Measurements from ENCODE around the gene S100A7.

S100A7 gene

DNA sequence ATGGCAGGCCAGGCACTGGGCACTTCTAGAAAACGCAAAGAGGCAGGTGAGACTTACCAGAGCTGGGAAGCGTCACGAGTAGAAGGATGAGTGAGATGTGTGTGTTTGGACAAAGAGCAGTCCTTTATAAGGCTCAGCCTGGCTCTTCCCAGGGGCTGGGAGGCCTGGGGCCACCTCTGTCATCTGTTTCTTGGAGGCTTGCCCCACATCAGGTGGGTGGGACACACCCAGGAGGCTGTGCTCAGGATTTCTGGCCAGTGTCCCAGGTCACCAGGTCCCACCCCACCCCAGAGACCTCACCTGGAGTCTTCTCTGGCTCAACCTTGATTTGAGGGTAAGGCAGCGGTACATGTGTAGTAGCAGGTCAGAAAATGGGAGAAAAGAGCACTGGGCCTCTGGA is at the start of gene S100A7:
S100A7 (minus strand) TSS at position 101 of the 400 bp plus-strand sequence. CDS start 1,638 bp downstream, outside the sequence.
- H3K4me1 ChIP-seq (ENCODE audit: insufficient read depth, low read length) = no peaks in the 10 kb centered on the region

DNA sequence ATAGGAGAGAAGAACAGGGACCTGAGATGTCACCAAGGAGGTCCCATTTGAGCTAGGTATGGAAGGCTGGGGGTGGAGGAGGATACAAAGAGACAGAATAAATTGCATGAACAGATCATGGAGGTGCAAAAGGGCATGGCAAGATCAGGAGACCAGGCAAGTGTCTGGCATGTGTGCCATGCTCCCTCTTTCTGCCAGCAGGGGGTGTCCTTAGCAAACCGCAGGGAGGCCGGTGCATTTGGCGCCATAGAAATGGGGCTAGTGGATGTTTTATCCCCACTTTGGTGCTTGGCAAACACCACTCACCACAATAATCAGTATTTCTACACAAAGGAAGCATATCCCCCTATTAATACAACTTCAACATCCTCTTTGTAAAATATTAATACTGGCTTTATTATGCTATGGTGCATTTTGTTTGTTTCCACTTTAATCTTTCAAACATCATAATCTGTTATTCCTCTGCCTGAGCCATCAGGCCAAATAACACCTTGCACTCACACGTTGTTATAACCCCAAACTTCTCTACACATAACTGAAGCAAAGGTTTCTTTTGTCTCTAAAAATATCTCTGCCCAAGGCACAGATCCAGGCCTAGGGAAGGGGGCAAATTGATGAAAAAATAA is 49.4 kb upstream of the S100A7 start:
- no peak overlapping the region for H3K27ac ChIP-seq (ENCODE audit: low read depth, low read length)
- peaks cover 20% of the 10 kb centered on the region for H3K4me1 ChIP-seq (ENCODE audit: insufficient read depth, low read length)
- no peaks in the 10 kb centered on the region for H3K27me3 ChIP-seq (ENCODE audit: control insufficient read depth in 1 of 2, insufficient read depth in 2 of 2, low read length in 2 of 2)
- H3K9ac ChIP-seq (ENCODE audit: low read length) = no peak overlapping the region
- H3K4me3 ChIP-seq (ENCODE audit: low read depth in 1 of 2, low read length in 2 of 2) = no peak overlapping the region
- no peaks in the 10 kb centered on the region for H3K36me3 ChIP-seq (ENCODE audit: insufficient read depth, low read length)
- H3K9me3 ChIP-seq (ENCODE audit: low read length) = no peaks in the 10 kb centered on the region

More for the DNA sequence above, at the start of gene S100A7:
- Histone ChIP-seq H3K9ac (ENCODE audit: low read length) (no peak within 1 kb of the TSS), H3K36me3 (ENCODE audit: insufficient read depth, low read length) (no peaks in the 10 kb centered on the region), H3K4me3 (ENCODE audit: low read depth in 1 of 2, low read length in 2 of 2) (no peak within 1 kb of the TSS), H3K9me3 (ENCODE audit: low read length) (no peaks in the 10 kb centered on the region), H3K27me3 (ENCODE audit: control insufficient read depth in 1 of 2, insufficient read depth in 2 of 2, low read length in 2 of 2) (no peaks in the 10 kb centered on the region), H3K27ac (ENCODE audit: low read depth, low read length) (no peak within 1 kb of the TSS)

DNA sequence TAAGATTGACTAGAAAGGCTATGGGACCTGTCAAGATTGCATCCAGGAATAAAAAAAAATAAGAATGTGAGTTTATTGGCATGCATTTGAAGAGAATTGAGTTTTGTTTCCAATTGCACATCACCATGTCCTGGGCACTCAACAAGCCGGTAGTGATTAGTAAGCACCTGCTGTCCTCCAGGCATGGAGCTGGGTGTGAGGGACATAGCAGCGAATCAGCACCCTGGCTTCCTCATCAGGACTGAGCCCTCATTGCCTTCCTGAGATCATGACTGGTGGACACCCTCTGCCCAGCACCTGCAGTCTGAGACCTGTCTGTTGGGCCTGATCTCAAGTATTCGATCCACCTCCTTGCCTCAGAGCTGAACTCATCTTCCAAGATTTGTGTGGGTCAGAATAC is 48.6 kb upstream of the S100A7 start:
- no peak overlapping the region for H3K4me3 ChIP-seq (ENCODE audit: low read depth in 1 of 2, low read length in 2 of 2)
- H3K36me3 ChIP-seq (ENCODE audit: insufficient read depth, low read length) = no peaks in the 10 kb centered on the region
- peaks cover 20% of the 10 kb centered on the region for H3K4me1 ChIP-seq (ENCODE audit: insufficient read depth, low read length)
- H3K9me3 ChIP-seq (ENCODE audit: low read length) = no peaks in the 10 kb centered on the region
- H3K9ac ChIP-seq (ENCODE audit: low read length) = no peak overlapping the region
- H3K27me3 ChIP-seq (ENCODE audit: control insufficient read depth in 1 of 2, insufficient read depth in 2 of 2, low read length in 2 of 2) = no peaks in the 10 kb centered on the region
- no peak overlapping the region for H3K27ac ChIP-seq (ENCODE audit: low read depth, low read length)

DNA sequence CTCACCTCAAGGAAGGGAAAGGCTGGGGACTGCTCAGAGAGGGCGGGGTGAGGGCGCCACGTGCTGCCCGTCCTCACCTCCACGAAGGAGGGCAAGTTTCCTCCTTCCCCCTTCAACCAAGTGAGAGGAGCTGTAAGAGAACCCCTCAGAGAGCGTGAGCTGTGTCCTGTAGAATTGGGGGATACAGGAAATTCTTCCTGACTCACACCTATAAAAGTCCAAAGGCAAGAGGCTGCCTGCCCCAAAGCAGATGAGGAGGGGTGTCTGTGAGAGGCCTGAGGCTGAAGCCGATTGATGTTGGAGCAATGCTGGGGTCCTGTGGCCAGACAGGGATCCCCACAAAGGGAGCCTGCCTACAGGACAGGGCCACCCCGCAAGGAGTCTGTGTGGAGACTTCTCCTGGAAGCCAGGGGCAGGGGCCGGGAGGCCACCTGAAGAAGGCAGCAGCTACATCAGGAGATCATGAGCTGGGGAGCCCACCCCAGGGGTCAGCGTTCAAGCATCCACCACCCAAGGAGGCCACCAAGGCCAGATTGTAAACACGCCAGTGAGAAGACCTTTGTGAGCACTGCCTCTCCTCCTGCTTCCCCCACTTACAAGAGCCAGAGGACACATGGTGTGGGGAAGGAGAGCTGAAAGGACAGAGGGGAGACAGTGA is 47.6 kb upstream of the S100A7 start:
- Histone ChIP-seq H3K4me1 (ENCODE audit: insufficient read depth, low read length) (peaks cover 20% of the 10 kb centered on the region), H3K9me3 (ENCODE audit: low read length) (no peaks in the 10 kb centered on the region), H3K27ac (ENCODE audit: low read depth, low read length) (no peak overlapping the region), H3K9ac (ENCODE audit: low read length) (no peak overlapping the region), H3K36me3 (ENCODE audit: insufficient read depth, low read length) (no peaks in the 10 kb centered on the region), H3K27me3 (ENCODE audit: control insufficient read depth in 1 of 2, insufficient read depth in 2 of 2, low read length in 2 of 2) (no peaks in the 10 kb centered on the region), H3K4me3 (ENCODE audit: low read depth in 1 of 2, low read length in 2 of 2) (no peak overlapping the region)

DNA sequence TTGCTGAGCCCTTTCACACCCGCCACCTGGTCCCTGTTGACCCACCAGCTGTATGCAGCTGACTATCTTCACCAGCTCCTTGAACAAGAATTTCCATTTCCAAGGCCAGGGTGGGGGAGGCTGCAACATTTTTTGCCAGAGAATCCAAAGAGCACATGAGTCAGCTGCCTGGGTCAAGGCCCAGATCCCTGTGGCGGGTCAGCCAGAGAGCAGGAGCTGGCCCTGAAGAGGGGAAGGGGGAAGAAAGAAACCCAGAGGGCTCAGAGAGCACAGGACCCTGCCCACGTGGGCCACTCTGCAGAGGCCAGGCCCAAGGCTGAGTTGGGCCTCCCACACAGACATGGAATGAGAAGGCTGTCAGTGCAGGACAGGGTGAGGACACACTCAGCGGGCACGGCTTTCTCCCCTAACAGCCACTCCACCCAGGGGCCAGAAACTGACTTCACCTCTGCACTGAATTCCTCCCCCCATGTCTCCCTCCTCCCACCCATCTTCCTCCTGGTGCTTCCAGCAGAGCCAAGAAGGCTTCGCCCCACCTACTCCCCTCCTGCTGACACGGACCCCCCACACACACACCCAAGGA is 46.5 kb upstream of the S100A7 start:
- no peaks in the 10 kb centered on the region for H3K9me3 ChIP-seq (ENCODE audit: low read length)
- peak overlapping the region; percentile 76 for H3K27ac ChIP-seq (ENCODE audit: low read depth, low read length)
- no peak overlapping the region for H3K9ac ChIP-seq (ENCODE audit: low read length)
- no peaks in the 10 kb centered on the region for H3K36me3 ChIP-seq (ENCODE audit: insufficient read depth, low read length)
- no peak overlapping the region for H3K4me3 ChIP-seq (ENCODE audit: low read depth in 1 of 2, low read length in 2 of 2)
- peaks cover 20% of the 10 kb centered on the region for H3K4me1 ChIP-seq (ENCODE audit: insufficient read depth, low read length)
- H3K27me3 ChIP-seq (ENCODE audit: control insufficient read depth in 1 of 2, insufficient read depth in 2 of 2, low read length in 2 of 2) = no peaks in the 10 kb centered on the region

DNA sequence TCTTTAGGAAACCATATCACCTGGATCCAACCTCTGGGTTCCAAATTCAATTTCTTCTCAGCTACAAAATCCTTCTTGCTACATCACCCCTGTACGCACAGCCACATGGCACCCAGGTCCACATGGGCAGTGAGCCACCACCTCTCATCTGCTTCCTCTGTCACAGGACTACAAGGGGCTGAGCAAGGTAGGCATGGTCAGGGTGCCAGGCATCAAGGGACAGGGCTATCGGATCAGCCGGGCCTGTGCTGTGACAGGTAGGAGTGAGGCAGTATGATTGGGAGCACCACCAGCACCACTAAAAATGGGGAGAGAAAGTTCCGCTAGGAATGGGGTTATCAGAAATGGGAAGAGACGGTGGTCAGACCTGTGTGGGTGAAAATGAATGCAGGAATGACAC is 45.9 kb upstream of the S100A7 start:
- Histone ChIP-seq H3K4me3 (ENCODE audit: low read depth in 1 of 2, low read length in 2 of 2) (no peak overlapping the region), H3K4me1 (ENCODE audit: insufficient read depth, low read length) (peaks cover 20% of the 10 kb centered on the region), H3K9ac (ENCODE audit: low read length) (no peak overlapping the region), H3K27me3 (ENCODE audit: control insufficient read depth in 1 of 2, insufficient read depth in 2 of 2, low read length in 2 of 2) (no peaks in the 10 kb centered on the region), H3K27ac (ENCODE audit: low read depth, low read length) (peak overlapping the region; percentile 76), H3K9me3 (ENCODE audit: low read length) (no peaks in the 10 kb centered on the region), H3K36me3 (ENCODE audit: insufficient read depth, low read length) (no peaks in the 10 kb centered on the region)

DNA sequence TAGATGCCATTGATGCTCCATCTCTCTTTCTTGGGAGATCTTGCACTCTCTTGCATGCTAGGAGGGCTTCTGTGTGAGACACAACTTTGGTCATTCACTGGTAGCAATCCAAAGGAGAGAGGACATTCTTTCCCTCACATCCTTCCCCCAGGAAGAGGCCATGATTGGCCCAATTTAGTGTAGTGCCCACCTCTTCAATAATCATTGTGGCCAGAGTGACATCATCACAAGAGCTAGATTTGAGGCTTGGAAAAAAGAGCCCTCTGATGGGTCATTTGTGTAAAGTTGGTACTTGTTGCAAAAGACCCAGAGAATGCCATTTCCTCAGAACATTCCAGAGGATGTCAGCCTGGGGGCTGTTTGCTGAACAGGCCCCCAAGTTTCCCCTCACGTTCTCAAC is 45.1 kb upstream of the S100A7 start:
- H3K9me3 ChIP-seq (ENCODE audit: low read length) = no peaks in the 10 kb centered on the region
- H3K9ac ChIP-seq (ENCODE audit: low read length) = no peak overlapping the region
- H3K36me3 ChIP-seq (ENCODE audit: insufficient read depth, low read length) = no peaks in the 10 kb centered on the region
- H3K4me3 ChIP-seq (ENCODE audit: low read depth in 1 of 2, low read length in 2 of 2) = no peak overlapping the region
- peaks cover 20% of the 10 kb centered on the region for H3K4me1 ChIP-seq (ENCODE audit: insufficient read depth, low read length)
- H3K27me3 ChIP-seq (ENCODE audit: control insufficient read depth in 1 of 2, insufficient read depth in 2 of 2, low read length in 2 of 2) = no peaks in the 10 kb centered on the region
- H3K27ac ChIP-seq (ENCODE audit: low read depth, low read length) = no peak overlapping the region

DNA sequence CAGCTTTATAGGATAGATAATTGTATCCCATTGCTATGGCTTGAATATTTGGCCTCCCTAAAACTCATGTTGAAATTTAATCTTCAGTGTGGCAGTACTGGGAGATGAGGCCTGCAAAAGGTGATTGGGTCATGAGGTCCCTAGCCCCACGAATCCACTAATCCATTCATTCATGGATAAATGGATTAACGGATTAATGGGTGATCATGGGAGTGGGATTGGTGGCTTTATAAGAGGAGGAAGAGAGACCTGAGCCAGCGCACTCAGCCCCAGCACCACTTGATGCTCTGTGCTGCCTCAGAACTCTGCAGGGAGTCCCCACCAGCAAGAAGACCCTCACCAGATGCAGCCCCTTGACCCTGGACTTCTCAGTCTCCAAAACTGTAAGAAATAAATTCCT is 43.3 kb upstream of the S100A7 start:
- Histone ChIP-seq H3K4me3 (ENCODE audit: low read depth in 1 of 2, low read length in 2 of 2) (no peak overlapping the region), H3K27me3 (ENCODE audit: control insufficient read depth in 1 of 2, insufficient read depth in 2 of 2, low read length in 2 of 2) (no peaks in the 10 kb centered on the region), H3K4me1 (ENCODE audit: insufficient read depth, low read length) (peaks cover 20% of the 10 kb centered on the region), H3K36me3 (ENCODE audit: insufficient read depth, low read length) (no peaks in the 10 kb centered on the region), H3K27ac (ENCODE audit: low read depth, low read length) (no peak overlapping the region), H3K9ac (ENCODE audit: low read length) (no peak overlapping the region), H3K9me3 (ENCODE audit: low read length) (no peaks in the 10 kb centered on the region)

GRCh38 chr1:153498746-153499145 is 38.3 kb upstream of the S100A7 start:
- Histone ChIP-seq H3K27ac (ENCODE audit: low read depth, low read length) (no peak overlapping the region), H3K9ac (ENCODE audit: low read length) (no peak overlapping the region), H3K36me3 (ENCODE audit: insufficient read depth, low read length) (no peaks in the 10 kb centered on the region), H3K27me3 (ENCODE audit: control insufficient read depth in 1 of 2, insufficient read depth in 2 of 2, low read length in 2 of 2) (no peaks in the 10 kb centered on the region), H3K4me1 (ENCODE audit: insufficient read depth, low read length) (peaks cover 11% of the 10 kb centered on the region), H3K9me3 (ENCODE audit: low read length) (no peaks in the 10 kb centered on the region), H3K4me3 (ENCODE audit: low read depth in 1 of 2, low read length in 2 of 2) (no peak overlapping the region)

DNA sequence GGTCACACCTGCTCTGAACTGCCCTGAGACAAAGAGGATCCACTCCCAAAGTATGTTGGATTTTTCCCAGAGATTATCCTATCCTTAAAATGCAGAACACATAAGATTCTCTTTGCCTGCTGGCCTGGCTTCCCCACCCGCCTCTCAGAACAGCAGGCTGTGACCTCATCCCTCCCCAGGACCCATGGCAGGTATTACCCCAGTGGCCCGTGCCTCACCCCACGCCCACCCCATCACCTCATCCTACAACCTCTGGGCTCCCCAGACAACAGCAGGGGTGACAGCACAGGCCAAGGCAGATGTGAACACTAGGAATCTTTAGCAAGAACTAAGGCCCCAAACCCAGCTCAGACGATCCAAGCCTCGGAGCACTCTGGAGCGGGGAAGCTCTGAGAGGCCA is 35.1 kb upstream of the S100A7 start:
- Histone ChIP-seq H3K27ac (ENCODE audit: low read depth, low read length) (no peak overlapping the region), H3K27me3 (ENCODE audit: control insufficient read depth in 1 of 2, insufficient read depth in 2 of 2, low read length in 2 of 2) (no peaks in the 10 kb centered on the region), H3K4me3 (ENCODE audit: low read depth in 1 of 2, low read length in 2 of 2) (no peak overlapping the region), H3K4me1 (ENCODE audit: insufficient read depth, low read length) (peaks cover 29% of the 10 kb centered on the region), H3K9ac (ENCODE audit: low read length) (no peak overlapping the region), H3K36me3 (ENCODE audit: insufficient read depth, low read length) (no peaks in the 10 kb centered on the region), H3K9me3 (ENCODE audit: low read length) (no peaks in the 10 kb centered on the region)

GRCh38 chr1:153494976-153495535 is 34.6 kb upstream of the S100A7 start:
- Histone ChIP-seq H3K36me3 (ENCODE audit: insufficient read depth, low read length) (no peaks in the 10 kb centered on the region), H3K9ac (ENCODE audit: low read length) (no peak overlapping the region), H3K9me3 (ENCODE audit: low read length) (no peaks in the 10 kb centered on the region), H3K4me1 (ENCODE audit: insufficient read depth, low read length) (peaks cover 33% of the 10 kb centered on the region), H3K4me3 (ENCODE audit: low read depth in 1 of 2, low read length in 2 of 2) (no peak overlapping the region), H3K27ac (ENCODE audit: low read depth, low read length) (no peak overlapping the region), H3K27me3 (ENCODE audit: control insufficient read depth in 1 of 2, insufficient read depth in 2 of 2, low read length in 2 of 2) (no peaks in the 10 kb centered on the region)

All from muscle layer of colon (tissue), 2 donors.